Lower leg skin (tissue), 4 donors: ENCODE results near the gene KRT86. TPM values are rescaled to one million over a fixed set of nuclear protein-coding genes. Genes with fewer than 3 reads are reported as not detected.
A peak's percentile ranks its signal among the peaks of the same experiment; 100 is the strongest.

ENCODE experiments used
- DNase-seq, 2 donors: peaks; one replicate each; pipeline ENCODE4 v3.0.0-alpha.2; 2019; ENCODE audit warnings: low spot score in 2 of 2
- H3K4me3 ChIP-seq: fragments of 200-600 bp; sonication (generic); 2 replicates; pipeline ENCODE4 v1.5.1; 2017; ENCODE audit warnings: mild to moderate bottlenecking, low read depth; ENCODE audit not compliant: poor library complexity, severe bottlenecking
- CTCF ChIP-seq, 3 donors: fragments of 450-650 bp; IDR thresholded peaks; one replicate each; pipeline ENCODE4 v1.5.1; 2016; ENCODE audit warnings: antibody characterized with exemption in 3 of 3, mild to moderate bottlenecking in 3 of 3, moderate library complexity in 2 of 3
- POLR2A ChIP-seq, 2 donors: fragments of 450-650 bp; IDR thresholded peaks; one replicate each; pipeline ENCODE4 v1.6.1; 2016 to 2017; ENCODE audit warnings: antibody characterized with exemption in 2 of 2, mild to moderate bottlenecking in 1 of 2, moderate library complexity in 1 of 2
- WGBS, 2 donors: methylation state at CpG; one replicate each; pipeline ENCODE4 v1.1.5; 2018; 5-methylcytosine and 5-hydroxymethylcytosine counted together
- intact Hi-C: fragments of 100-400 bp; cut with DNase I; formaldehyde crosslinking; loops from one replicate; pipeline ENCODE4 v1.15.0; 2023; ENCODE audit warnings: low total_unique reads
- total RNA-seq, 4 donors: library from RNA; depleted of rRNA; stranded (reverse); fragments of >200 nt; gene quantifications; one replicate each; pipeline ENCODE4 v1.1.0, GENCODE V29; 2016

KRT86 gene
- total RNA-seq, 4 donors from 2014 or later, result 0.86 to 298 (median 10.0) TPM; not detected in 1

- no peak for TF ChIP-seq CTCF (IDR thresholded peaks at IDR 0.05)
- TF ChIP-seq POLR2A (IDR thresholded peaks at IDR 0.05), result no peak
- intact Hi-C loops, result no loop called here
- WGBS, 2 donors, result 73 to 82% methylated on average over 6 of the region's 6 CpGs
- no peak overlapping the region for H3K4me3 ChIP-seq
- DNase-seq, result peak in 1 of 2 donors; percentile 5
These were observed 74.8 kb downstream of the KRT86 start for GRCh38 chr12:52349196-52349595.

- DNase-seq, result peak in 1 of 2 donors; percentile 57
- no peak overlapping the region for H3K4me3 ChIP-seq
- 94% methylated on average over 8 of the region's 8 CpGs for WGBS, 2 donors
- no peak for TF ChIP-seq CTCF (IDR thresholded peaks at IDR 0.05)
- TF ChIP-seq POLR2A (IDR thresholded peaks at IDR 0.05), result no peak
- intact Hi-C loops, result no loop called here
These were observed 75.7 kb downstream of the KRT86 start for GRCh38 chr12:52350021-52350620.

- 90 to 94% methylated on average over 5 of the region's 5 CpGs for WGBS, 2 donors
- no peak overlapping the region for H3K4me3 ChIP-seq
- intact Hi-C loops, result no loop called here
- no peak for TF ChIP-seq POLR2A (IDR thresholded peaks at IDR 0.05)
- TF ChIP-seq CTCF (IDR thresholded peaks at IDR 0.05), result no peak
- peak in 1 of 2 donors; percentile 75 for DNase-seq
These were observed 76.3 kb downstream of the KRT86 start for GRCh38 chr12:52350786-52351185.

- intact Hi-C loops, result no loop called here
- 38 to 41% methylated on average over 9 of the region's 9 CpGs for WGBS, 2 donors
- H3K4me3 ChIP-seq, result no peak overlapping the region
- DNase-seq, result peak in 1 of 2 donors; percentile 84
- TF ChIP-seq POLR2A (IDR thresholded peaks at IDR 0.05), result no peak
- TF ChIP-seq CTCF (IDR thresholded peaks at IDR 0.05), result no peak
These were observed 77.0 kb downstream of the KRT86 start for GRCh38 chr12:52351196-52352059.

- DNase-seq, result peak in 1 of 2 donors; percentile 37
- intact Hi-C loops, result no loop called here
These were observed 78.5 kb downstream of the KRT86 start for GRCh38 chr12:52352951-52353350.

More at GRCh38 chr12:52352951-52353350, 78.5 kb downstream of the KRT86 start:
- WGBS, 2 donors, result 88 to 97% methylated on average over 2 of the region's 2 CpGs
- TF ChIP-seq POLR2A (IDR thresholded peaks at IDR 0.05), result no peak
- no peak for TF ChIP-seq CTCF (IDR thresholded peaks at IDR 0.05)
- H3K4me3 ChIP-seq, result no peak overlapping the region
